Measurements from ENCODE around the gene INPP5B.

- no peak for TF ChIP-seq EZH2phosphoT487 (IDR thresholded peaks at IDR 0.05; ENCODE audit: insufficient read depth, low read depth)
- TF ChIP-seq EZH2 (IDR thresholded peaks at IDR 0.05; ENCODE audit: insufficient read depth, poor library complexity, severe bottlenecking), result no peak
These were observed 2.0 kb upstream of the INPP5B start for GRCh38 chr1:37948841-37949240.

Data from GM23248 (cell line).